ENCODE measurements around the gene XNDC1N. TPM values are rescaled to one million over a fixed set of nuclear protein-coding genes. Genes with fewer than 3 reads are reported as not detected.
A peak's percentile ranks its signal among the peaks of the same experiment; 100 is the strongest.

The XNDC1N gene
- total RNA-seq, 1 donor from 2014 or later = 1.7 TPM

DNA sequence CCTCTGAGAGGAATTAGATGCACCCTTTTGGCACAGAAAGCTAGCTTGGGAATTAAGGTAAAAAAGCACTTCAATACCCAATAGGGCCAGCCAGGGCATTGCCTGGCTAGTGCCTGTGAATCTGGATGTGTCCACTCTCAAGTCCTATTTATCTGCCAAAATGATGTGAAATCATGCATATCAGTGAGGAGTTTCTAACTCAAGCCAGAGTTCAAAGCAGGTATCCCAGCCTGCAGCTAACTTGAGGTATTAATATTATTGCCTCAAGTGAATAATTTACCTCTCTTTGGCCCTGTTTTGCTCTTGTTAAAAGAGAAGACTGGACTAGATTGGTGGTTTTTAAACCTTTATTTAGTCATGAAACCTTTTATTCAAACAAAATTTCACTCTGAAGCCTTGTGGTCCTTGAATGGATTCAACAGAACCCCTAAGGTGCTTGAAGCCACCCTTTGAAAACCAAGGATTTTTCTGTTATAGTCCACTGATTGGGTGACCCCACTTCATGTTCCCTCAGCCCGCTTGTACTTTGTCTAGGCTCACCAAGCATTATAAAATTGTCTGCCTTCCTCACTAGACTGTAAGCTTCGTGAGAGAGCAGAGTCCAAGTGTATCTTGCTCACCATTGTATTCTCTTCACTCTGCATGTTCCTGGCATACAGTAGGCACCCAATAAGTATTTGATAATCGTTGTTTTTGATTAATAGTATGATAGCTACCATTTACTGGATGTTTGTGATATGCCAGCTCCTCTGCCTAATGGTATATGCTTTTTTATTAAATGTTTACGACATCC lies 4.9 kb upstream of the XNDC1N start:
- Histone ChIP-seq H3K4me1 (peaks cover 49% of the 10 kb centered on the region), H3K4me3 (no peak overlapping the region), H3K27ac (no peak overlapping the region), H3K27me3 (no peaks in the 10 kb centered on the region), H3K36me3 (no peaks in the 10 kb centered on the region), H3K9me3 (no peaks in the 10 kb centered on the region)
- intact Hi-C loops (cut with DNase I) = no loop called here
- TF ChIP-seq, protein P1, sequence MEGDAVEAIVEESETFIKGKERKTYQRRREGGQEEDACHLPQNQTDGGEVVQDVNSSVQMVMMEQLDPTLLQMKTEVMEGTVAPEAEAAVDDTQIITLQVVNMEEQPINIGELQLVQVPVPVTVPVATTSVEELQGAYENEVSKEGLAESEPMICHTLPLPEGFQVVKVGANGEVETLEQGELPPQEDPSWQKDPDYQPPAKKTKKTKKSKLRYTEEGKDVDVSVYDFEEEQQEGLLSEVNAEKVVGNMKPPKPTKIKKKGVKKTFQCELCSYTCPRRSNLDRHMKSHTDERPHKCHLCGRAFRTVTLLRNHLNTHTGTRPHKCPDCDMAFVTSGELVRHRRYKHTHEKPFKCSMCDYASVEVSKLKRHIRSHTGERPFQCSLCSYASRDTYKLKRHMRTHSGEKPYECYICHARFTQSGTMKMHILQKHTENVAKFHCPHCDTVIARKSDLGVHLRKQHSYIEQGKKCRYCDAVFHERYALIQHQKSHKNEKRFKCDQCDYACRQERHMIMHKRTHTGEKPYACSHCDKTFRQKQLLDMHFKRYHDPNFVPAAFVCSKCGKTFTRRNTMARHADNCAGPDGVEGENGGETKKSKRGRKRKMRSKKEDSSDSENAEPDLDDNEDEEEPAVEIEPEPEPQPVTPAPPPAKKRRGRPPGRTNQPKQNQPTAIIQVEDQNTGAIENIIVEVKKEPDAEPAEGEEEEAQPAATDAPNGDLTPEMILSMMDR (IDR thresholded peaks at IDR 0.05) = no peak
- no peak for TF ChIP-seq POLR2AphosphoS5 (IDR thresholded peaks at IDR 0.05; ENCODE audit: insufficient read depth in 1 of 2, low read depth in 1 of 2)
- no peak for TF ChIP-seq POLR2A (IDR thresholded peaks at IDR 0.05)
- DNase-seq (ENCODE audit: extremely low spot score in 2 of 2) = no peak

GRCh38 chr11:71931245-71931602 lies 2.8 kb upstream of the XNDC1N start:
- no peaks in the 10 kb centered on the region for H3K36me3 ChIP-seq
- no peak overlapping the region for H3K27ac ChIP-seq
- H3K4me1 ChIP-seq = peaks cover 48% of the 10 kb centered on the region
- no peaks in the 10 kb centered on the region for H3K9me3 ChIP-seq
- no peak for DNase-seq (ENCODE audit: extremely low spot score in 2 of 2)
- H3K27me3 ChIP-seq = no peaks in the 10 kb centered on the region
- intact Hi-C loops (cut with DNase I) = no loop called here
- no peak for TF ChIP-seq POLR2A (IDR thresholded peaks at IDR 0.05)
- TF ChIP-seq, protein P1 (IDR thresholded peaks at IDR 0.05) = no peak
- no peak for TF ChIP-seq POLR2AphosphoS5 (IDR thresholded peaks at IDR 0.05; ENCODE audit: insufficient read depth in 1 of 2, low read depth in 1 of 2)
- H3K4me3 ChIP-seq = no peak overlapping the region

DNA sequence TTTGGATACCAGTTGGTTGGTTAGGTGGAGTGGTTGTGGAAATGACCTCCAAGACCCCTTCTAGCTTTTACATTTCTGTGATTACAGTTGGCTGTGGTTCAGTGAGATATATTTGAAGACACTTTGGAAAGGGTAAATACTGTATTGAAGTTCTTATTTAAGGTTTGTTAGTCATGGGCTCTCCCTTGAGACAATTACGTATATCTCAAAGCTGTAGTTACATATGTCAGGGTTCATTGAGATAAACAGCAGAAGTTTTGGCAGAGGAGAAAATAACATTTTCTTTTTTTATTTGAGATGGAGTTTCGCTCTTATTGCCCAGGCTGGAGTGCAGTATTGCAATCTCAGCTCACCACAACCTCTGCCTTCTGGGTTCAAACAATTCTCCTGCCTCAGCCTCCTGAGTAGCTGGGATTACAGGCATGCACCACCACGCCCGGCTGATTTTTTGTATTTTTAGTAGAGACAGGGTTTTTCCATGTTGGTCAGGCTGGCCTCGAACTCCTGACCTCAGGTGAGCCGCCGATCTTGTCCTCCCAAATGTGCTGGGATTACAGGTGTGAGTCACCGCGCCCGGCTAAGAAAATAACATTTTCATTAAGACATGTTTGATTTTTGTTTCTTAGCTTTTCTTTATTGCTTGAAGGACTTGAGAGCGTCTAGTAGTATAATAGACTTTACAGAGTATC lies 2.3 kb upstream of the XNDC1N start:
- no peak for TF ChIP-seq POLR2A (IDR thresholded peaks at IDR 0.05)
- TF ChIP-seq, protein P1 (IDR thresholded peaks at IDR 0.05) = no peak
- no peak for TF ChIP-seq POLR2AphosphoS5 (IDR thresholded peaks at IDR 0.05; ENCODE audit: insufficient read depth in 1 of 2, low read depth in 1 of 2)
- Histone ChIP-seq H3K36me3 (peaks cover 0 to 2% of the 10 kb centered on the region in 2 donors), H3K9me3 (no peaks in the 10 kb centered on the region), H3K4me3 (no peak overlapping the region), H3K4me1 (peaks cover 45% of the 10 kb centered on the region), H3K27ac (no peak overlapping the region), H3K27me3 (no peaks in the 10 kb centered on the region)
- intact Hi-C loops (cut with DNase I) = no loop called here
- DNase-seq (ENCODE audit: extremely low spot score in 2 of 2) = no peak

- Histone ChIP-seq H3K4me3 (peak overlapping the region; percentile 74 to 93), H3K27ac (peak overlapping the region; percentile 90), H3K27me3 (no peaks in the 10 kb centered on the region), H3K9me3 (no peaks in the 10 kb centered on the region), H3K4me1 (peaks cover 43% of the 10 kb centered on the region), H3K36me3 (peaks cover 0 to 6% of the 10 kb centered on the region in 2 donors)
- intact Hi-C loops (cut with DNase I) = no loop called here
- TF ChIP-seq POLR2AphosphoS5 (IDR thresholded peaks at IDR 0.05; ENCODE audit: insufficient read depth in 1 of 2, low read depth in 1 of 2) = no peak
- no peak for TF ChIP-seq POLR2A (IDR thresholded peaks at IDR 0.05)
- TF ChIP-seq, protein P1 (IDR thresholded peaks at IDR 0.05) = no peak
- no peak for DNase-seq (ENCODE audit: extremely low spot score in 2 of 2)
These were observed 1.1 kb upstream of the XNDC1N start for GRCh38 chr11:71929491-71929890.
